ENCODE measurements around the gene FADS1. TPM values are rescaled to one million over a fixed set of nuclear protein-coding genes. Genes with fewer than 3 reads are reported as not detected.

Gene FADS1
- total and polyA plus RNA-seq, 2 of the 13 experiments (the other 11 are each of a cell fraction or from before 2014, with no cell fraction given): 91.8 to 108 TPM

DNA sequence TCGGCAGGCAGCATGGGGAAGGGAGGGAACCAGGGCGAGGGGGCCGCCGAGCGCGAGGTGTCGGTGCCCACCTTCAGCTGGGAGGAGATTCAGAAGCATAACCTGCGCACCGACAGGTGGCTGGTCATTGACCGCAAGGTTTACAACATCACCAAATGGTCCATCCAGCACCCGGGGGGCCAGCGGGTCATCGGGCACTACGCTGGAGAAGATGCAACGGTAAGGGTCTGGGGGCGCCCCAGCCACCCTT lies 11.5 kb upstream of the FADS1 start (continued):
- TF ChIP-seq, protein P1, sequence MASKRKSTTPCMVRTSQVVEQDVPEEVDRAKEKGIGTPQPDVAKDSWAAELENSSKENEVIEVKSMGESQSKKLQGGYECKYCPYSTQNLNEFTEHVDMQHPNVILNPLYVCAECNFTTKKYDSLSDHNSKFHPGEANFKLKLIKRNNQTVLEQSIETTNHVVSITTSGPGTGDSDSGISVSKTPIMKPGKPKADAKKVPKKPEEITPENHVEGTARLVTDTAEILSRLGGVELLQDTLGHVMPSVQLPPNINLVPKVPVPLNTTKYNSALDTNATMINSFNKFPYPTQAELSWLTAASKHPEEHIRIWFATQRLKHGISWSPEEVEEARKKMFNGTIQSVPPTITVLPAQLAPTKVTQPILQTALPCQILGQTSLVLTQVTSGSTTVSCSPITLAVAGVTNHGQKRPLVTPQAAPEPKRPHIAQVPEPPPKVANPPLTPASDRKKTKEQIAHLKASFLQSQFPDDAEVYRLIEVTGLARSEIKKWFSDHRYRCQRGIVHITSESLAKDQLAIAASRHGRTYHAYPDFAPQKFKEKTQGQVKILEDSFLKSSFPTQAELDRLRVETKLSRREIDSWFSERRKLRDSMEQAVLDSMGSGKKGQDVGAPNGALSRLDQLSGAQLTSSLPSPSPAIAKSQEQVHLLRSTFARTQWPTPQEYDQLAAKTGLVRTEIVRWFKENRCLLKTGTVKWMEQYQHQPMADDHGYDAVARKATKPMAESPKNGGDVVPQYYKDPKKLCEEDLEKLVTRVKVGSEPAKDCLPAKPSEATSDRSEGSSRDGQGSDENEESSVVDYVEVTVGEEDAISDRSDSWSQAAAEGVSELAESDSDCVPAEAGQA (IDR thresholded peaks at IDR 0.05; ENCODE audit: low read depth): no peak
- TF ChIP-seq, protein P1 (CRISPR knock-in tag; IDR thresholded peaks at IDR 0.05; ENCODE audit: borderline replicate concordance): no peak
- TF ChIP-seq ZBTB26 (CRISPR knock-in tag; IDR thresholded peaks at IDR 0.05; ENCODE audit: borderline replicate concordance) (no peak), ZC3H13 (CRISPR knock-in tag; IDR thresholded peaks at IDR 0.05) (no peak), KMT2A (CRISPR knock-in tag; IDR thresholded peaks at IDR 0.05) (no peak), KDM3A (CRISPR knock-in tag; IDR thresholded peaks at IDR 0.05; ENCODE audit: low read depth) (no peak), CBX1 (IDR thresholded peaks at IDR 0.05; ENCODE audit: low read depth) (no peak), CEBPB (IDR thresholded peaks at IDR 0.05; ENCODE audit: borderline replicate concordance, low read depth, low read length) (no peak), TSC22D2 (CRISPR knock-in tag; IDR thresholded peaks at IDR 0.05; ENCODE audit: borderline replicate concordance) (no peak), FOXC1 (CRISPR knock-in tag; IDR thresholded peaks at IDR 0.05; ENCODE audit: borderline replicate concordance) (no peak), ZNF841 (CRISPR knock-in tag; IDR thresholded peaks at IDR 0.05; ENCODE audit: borderline replicate concordance) (no peak), SRF (IDR thresholded peaks at IDR 0.05; ENCODE audit: low read depth, low read length) (no peak), ZNF777 (CRISPR knock-in tag; IDR thresholded peaks at IDR 0.05) (no peak), ZBTB42 (CRISPR knock-in tag; IDR thresholded peaks at IDR 0.05) (0 out of 2 replicates have a peak, but pooled peaks have one; percentile 48), FOXJ3 (CRISPR knock-in tag; IDR thresholded peaks at IDR 0.05; ENCODE audit: borderline replicate concordance) (no peak), RFX3 (CRISPR knock-in tag; IDR thresholded peaks at IDR 0.05) (no peak), SIN3A (IDR thresholded peaks at IDR 0.05; ENCODE audit: borderline replicate concordance, low read depth, low read length) (no peak), ZNF343 (CRISPR knock-in tag; IDR thresholded peaks at IDR 0.05) (no peak), ZNF256 (CRISPR knock-in tag; conservative IDR thresholded peaks at IDR 0.05) (no peak), HNRNPLL (IDR thresholded peaks at IDR 0.05; ENCODE audit: low read depth, low read length, poor library complexity, severe bottlenecking) (no peak)
- TF ChIP-seq, protein P2, sequence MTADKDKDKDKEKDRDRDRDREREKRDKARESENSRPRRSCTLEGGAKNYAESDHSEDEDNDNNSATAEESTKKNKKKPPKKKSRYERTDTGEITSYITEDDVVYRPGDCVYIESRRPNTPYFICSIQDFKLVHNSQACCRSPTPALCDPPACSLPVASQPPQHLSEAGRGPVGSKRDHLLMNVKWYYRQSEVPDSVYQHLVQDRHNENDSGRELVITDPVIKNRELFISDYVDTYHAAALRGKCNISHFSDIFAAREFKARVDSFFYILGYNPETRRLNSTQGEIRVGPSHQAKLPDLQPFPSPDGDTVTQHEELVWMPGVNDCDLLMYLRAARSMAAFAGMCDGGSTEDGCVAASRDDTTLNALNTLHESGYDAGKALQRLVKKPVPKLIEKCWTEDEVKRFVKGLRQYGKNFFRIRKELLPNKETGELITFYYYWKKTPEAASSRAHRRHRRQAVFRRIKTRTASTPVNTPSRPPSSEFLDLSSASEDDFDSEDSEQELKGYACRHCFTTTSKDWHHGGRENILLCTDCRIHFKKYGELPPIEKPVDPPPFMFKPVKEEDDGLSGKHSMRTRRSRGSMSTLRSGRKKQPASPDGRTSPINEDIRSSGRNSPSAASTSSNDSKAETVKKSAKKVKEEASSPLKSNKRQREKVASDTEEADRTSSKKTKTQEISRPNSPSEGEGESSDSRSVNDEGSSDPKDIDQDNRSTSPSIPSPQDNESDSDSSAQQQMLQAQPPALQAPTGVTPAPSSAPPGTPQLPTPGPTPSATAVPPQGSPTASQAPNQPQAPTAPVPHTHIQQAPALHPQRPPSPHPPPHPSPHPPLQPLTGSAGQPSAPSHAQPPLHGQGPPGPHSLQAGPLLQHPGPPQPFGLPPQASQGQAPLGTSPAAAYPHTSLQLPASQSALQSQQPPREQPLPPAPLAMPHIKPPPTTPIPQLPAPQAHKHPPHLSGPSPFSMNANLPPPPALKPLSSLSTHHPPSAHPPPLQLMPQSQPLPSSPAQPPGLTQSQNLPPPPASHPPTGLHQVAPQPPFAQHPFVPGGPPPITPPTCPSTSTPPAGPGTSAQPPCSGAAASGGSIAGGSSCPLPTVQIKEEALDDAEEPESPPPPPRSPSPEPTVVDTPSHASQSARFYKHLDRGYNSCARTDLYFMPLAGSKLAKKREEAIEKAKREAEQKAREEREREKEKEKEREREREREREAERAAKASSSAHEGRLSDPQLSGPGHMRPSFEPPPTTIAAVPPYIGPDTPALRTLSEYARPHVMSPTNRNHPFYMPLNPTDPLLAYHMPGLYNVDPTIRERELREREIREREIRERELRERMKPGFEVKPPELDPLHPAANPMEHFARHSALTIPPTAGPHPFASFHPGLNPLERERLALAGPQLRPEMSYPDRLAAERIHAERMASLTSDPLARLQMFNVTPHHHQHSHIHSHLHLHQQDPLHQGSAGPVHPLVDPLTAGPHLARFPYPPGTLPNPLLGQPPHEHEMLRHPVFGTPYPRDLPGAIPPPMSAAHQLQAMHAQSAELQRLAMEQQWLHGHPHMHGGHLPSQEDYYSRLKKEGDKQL (CRISPR knock-in tag; IDR thresholded peaks at IDR 0.05; ENCODE audit: low read depth): no peak

Data from HepG2 (cell line).